NCI-H146 (cell line): Measurements from ENCODE around the gene METTL1.
"Not testable (repeated sequence)": the region's sequence is repeated elsewhere in the genome, so short reads cannot be mapped to it uniquely, and the experiment has no call there.

Source experiments
- DNase-seq: peaks from one replicate; lab custom pipeline; 2025; lab: John Stamatoyannopoulos, UW

METTL1 gene

GRCh38 chr12:57771873-57772428, at the start of gene METTL1:
Gene METTL1, minus strand, starts transcription at chr12:57772105. Its CDS starts 22 bp downstream, at chr12:57772083.
- peak; percentile 95 for DNase-seq

GRCh38 chr12:57821015-57821414, 49.1 kb upstream of the METTL1 start:
- DNase-seq: not testable (repeated sequence)

DNA sequence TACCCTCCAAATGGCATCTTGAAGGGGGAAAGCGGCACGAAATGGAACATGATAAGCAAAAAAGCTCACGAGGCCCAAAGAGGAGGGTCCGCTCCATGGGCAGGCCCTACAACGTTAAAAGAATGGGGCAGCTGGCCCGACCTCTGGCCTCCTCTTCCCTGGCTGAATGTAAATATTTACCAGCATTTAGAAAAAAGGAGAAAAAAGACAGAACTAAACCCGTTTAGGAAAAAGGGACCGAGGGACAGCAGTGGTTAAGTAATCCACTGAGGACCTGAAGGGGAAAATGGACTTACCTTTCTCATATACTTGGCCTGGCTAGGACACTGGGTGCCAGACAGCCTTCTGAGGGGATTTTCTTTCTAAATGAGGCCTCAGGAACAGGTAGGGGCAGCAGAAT, 48.2 kb upstream of the METTL1 start:
- not testable (repeated sequence) for DNase-seq

GRCh38 chr12:57817990-57818331, 46.1 kb upstream of the METTL1 start:
- DNase-seq: not testable (repeated sequence)

DNA sequence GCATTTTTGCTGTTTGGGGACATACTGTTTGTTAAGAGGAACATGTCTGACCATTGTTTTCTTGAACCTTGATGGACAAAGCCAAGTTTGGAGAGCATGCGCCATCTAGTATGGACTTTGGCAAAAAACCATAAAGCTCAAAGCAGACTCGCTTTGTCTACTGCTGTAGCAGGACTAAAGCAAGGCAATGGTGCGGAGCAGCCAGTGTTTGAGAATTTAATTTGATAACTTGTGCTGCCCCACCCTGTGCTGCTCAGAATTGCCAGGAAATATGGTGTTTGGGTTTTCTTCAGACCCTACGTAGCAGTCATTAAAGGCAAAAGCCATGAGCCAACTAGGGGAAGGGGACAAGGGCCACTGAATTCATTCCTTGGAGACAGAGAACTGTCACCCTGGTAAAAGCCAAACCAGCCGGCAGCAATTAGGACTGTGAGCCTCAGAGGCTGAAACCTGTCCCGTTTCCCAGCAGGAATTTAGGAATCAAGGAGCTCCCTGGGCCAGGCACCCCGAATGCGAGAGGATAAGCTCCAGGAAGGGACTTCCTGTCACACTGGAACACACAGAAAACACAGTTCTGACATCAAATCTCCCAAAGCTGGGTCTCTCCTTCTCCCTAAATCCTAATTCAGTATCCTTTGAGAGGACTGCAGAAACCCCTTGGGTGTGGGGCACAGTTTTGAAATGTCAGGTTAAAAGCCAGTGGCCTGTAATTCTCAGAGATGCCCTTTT, 45.5 kb upstream of the METTL1 start:
- no peak for DNase-seq

DNA sequence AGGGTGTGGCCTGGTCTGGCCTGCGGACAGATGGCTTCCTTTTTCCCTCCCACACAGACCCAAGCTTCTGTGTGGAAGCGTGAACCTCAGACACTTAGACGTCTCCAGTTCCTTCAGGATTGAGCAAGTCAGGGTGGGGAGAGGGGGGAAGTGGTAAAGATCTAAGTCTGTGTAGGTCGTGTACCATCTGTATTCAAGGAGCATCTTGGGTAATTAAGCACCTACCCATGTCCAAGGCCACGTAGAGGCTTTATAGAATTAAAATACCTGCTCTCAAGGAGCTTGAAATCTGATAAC, 44.9 kb upstream of the METTL1 start:
- no peak for DNase-seq

DNA sequence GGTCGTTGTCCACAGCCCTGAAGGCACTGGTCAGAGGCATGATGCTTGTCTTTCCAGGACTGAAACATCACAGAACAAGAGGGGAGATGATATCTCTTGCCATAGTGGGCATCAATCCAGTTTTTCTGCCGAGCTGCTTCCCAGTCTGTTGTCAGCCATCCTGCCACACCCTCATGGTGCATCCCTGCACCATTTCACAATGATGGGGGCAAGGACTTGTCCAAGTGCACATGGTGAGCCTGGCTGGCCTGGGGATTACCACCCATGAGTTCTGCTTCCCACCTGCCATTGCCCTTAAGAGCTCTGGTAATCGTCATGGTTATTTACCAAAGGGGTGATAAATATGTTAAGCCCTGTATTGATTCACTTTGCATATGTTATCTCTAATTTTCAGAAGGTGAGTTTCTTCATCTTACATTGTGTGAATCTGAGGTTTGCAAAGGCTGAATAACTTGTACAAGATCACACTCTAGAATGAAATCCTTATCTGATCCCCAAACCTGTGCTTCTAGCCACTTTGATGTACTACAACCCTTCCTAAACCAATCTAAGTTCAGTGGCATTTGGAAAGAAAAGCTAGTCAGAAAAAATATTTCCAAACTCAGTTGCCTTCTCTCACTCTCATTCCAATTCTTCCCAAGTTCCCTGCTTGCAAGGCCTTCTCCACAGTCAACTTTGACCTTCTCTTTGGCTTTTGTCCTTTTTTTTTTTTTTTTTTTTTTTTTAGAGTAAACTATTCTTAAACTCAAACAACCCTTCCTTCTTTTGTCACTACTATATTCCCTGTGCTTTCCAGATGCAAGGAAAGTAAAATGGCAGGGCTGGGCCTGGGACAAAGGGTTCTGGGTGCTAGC, 44.3 kb upstream of the METTL1 start:
- DNase-seq: no peak

DNA sequence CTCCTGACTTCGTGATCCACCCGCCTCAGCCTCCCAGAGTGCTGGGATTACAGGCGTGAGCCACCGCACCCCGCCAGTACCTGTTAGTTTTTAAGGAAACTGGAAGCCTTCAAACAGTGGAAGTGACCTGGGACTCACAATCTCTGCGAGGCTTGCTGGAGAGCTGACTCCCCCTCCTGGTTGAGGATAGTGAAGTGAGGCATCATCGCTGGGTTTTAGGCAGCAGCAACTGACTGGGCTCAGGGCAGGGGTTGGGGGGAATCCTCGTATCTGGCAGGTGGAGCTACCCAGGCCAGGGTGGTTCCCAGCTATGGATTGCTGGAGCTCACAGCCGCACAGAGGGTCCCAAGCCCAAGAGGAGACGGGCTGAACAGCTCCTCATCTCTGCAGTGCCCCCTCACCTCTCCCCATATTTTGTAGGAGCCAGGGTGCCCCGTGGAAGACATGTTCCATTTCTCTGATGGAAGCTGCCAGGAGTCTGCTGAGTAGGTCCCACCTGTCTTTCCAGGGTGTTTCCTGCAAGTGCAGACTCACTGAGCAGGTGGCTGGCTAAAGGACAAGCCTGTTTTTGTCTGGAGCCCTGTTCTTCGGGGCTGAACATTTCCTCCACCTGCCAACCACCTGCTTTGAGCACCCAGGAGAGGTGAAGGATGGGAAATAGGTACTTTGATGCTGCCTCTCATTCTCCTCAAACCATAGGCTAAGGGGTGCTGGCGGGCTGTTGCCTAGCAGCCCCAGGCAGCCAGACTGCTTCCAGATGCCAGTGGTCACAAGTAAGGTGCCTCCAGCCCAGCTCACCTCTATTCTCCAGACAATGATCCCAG, 43.5 kb upstream of the METTL1 start:
- DNase-seq: peak; percentile 69

DNA sequence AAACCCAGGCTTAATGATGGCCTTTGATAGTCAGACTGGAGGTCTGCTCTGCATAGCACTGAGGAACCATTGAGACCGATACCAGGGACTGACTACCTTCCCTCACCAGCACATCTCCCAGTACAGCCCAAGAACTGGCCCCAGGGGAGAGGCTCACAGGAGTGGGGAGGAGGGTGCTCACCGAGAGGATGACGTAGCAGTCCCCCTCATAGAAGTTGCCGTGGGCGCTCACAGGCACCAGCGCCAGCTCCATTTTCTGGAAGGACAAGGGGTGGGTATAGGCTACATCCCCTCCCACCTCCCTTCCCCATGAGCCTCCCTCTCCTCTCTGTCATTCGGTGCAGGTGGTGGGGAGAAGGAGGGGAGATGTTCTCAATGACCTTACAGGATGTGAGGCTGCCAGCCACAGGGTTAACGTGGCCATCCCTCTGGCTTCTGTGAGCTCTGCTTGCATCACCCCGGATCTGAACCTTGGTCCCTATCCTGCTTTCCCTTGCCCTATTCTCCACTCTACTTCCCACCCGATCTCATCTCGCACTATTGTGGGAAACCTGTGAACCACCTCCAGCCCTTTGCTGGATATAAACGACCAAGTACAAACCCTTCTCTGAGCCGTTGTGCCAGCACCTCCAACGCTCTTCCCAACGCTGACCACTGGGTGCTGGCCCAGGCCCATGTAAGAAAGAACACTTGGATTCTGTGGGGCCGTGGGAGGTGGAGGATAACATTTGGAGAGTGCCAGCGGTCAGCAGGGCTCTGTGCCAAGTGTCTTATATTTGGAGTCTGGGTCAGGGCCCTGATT, 42.3 kb upstream of the METTL1 start:
- no peak for DNase-seq

GRCh38 chr12:57813111-57813970, 41.4 kb upstream of the METTL1 start:
- no peak for DNase-seq

GRCh38 chr12:57811028-57811755, 39.3 kb upstream of the METTL1 start:
- DNase-seq: no peak

GRCh38 chr12:57810450-57810849, 38.5 kb upstream of the METTL1 start:
- no peak for DNase-seq

DNA sequence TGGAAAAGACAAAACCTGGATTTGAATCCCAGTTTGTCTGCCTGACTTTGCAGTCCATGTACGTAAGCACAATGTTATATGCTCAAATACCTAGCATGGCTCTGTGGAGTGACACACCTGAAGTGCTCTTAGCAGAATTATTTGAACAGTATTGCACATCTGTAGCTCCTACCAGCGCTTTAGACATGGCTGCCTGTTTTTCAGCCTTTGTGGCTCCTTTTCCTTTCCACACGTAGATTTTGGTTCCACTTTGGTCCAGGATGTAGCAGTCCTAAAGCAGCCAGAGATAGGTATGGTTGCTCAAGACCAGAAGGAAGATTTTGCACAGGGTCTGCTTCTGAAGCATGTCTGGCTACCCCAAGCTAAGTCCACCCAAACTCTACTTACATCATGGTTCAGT, 37.5 kb upstream of the METTL1 start:
- DNase-seq: no peak

DNA sequence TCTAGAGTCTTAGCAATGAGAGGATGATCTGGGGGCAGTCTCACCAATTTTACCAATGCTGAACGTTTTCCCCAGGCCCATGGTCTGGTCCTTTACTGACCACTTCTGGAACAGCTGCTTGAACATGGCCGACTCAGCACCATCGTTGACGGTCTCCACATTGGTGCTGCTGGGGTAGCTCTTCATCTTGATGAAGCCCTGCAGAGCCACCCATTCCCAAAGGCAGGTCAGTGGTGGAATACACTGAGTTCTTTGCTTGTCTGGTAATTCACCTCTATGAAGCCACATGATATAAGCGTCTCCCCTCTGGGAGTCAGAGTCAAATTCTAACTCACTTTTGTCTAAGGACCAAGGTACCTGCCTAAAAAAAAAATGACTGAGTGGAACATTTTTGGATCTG, 36.4 kb upstream of the METTL1 start:
- no peak for DNase-seq

- no peak for DNase-seq
Observed at GRCh38 chr12:57807285-57807684, 35.4 kb upstream of the METTL1 start.

GRCh38 chr12:57806677-57807076, 34.8 kb upstream of the METTL1 start:
- no peak for DNase-seq

DNA sequence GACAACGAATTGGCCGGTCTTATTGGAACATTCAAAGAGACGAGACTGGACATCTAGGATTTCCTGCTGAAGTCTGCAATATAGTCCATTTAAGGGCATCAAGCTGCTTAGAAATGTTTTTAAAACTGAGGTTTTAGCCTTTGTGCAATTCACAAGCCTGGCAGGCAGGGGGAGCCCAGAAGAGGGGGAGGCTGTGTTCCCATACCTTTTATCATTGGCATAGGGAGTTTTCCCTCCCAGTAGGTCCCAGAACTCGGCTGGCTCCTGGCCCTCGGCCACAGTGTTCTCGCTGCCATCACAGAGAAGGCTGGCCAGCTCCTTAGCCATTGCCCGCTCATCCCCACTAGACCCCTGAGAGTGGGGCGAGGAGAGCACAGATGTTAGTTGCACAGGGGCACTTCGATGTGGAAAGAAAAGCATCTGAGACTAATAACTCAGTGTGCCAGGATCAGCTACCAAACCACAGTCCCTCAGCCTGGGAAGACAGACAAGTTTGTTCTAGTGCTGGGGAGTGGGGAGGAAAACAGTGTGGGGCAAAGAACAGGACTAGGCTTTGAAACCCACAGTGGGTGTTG, 31.5 kb upstream of the METTL1 start:
- peak; percentile 29 for DNase-seq

DNA sequence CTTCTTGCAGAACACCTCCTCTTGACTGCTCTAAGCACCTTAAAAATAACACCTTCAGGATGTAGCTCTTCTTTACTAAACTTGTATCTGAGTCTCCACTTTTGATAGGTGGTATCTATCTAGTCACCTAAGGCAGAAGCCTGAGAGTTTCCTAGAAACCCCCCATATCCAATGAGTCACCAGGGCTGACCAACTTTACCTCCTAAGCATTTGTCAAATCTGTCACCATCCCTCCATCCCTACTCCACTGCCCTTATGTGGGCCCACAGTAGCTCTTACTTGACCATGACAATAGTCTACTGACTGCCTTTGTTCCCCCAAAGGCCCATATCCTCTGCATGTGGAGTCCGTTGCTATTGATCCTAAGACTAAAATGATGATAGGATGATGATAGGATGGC, 30.7 kb upstream of the METTL1 start:
- DNase-seq: no peak

- no peak for DNase-seq
Observed at GRCh38 chr12:57800965-57801364, 29.1 kb upstream of the METTL1 start.

DNA sequence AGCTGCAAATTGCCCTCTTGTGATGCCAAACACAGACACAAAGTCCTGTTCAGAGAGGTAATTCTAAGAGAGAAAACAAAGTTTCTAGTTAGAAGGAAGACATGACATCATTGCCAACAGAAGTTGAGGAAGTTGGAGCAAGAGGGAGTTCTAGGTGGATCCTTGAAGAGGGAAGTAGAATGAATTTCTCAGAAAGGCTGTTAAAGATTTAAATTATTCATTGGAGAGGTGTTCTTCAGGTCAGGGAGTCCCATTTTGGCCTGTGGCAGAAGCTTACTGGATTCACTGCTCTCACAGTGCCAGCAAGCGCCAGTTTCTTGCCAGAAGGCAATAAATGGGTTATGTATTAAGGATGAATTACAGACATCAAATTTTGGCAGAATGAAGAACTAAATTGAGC, 26.0 kb upstream of the METTL1 start:
- no peak for DNase-seq
